Neutrophil (primary cell): Measurements from ENCODE around the gene CARM1.

Source experiments
- H3K27ac ChIP-seq: fragments of 200-600 bp; sonication (generic); 2 replicates; pipeline ENCODE4 v1.5.1; 2016; ENCODE audit warnings: mild to moderate bottlenecking, moderate library complexity
- H3K27me3 ChIP-seq: fragments of 200-600 bp; sonication (generic); 2 replicates; pipeline ENCODE4 v1.6.0; 2016; ENCODE audit warnings: mild to moderate bottlenecking
- H3K36me3 ChIP-seq: fragments of 200-600 bp; sonication (generic); 2 replicates; pipeline ENCODE4 v1.5.1; 2017
- H3K4me1 ChIP-seq, 2 experiments: fragments of 200-600 bp in 1 of 2; sonication (generic) in 1 of 2; 1 replicate in 1 of 2; 2 replicates in 1 of 2; pipeline versions ENCODE4 v1.5.1 to v1.6.1; 2013 to 2016; ENCODE audit warnings: low read depth in 1 of 2, low read length in 1 of 2, mild to moderate bottlenecking in 1 of 2, moderate library complexity in 1 of 2; ENCODE audit not compliant: control insufficient read depth in 1 of 2, insufficient read depth in 1 of 2
- H3K4me3 ChIP-seq, 2 experiments: fragments of 200-600 bp in 1 of 2; sonication (generic) in 1 of 2; 1 replicate in 1 of 2; 2 replicates in 1 of 2; pipeline ENCODE4 v1.5.1; 2013 to 2016; ENCODE audit warnings: low read depth in 1 of 2, low read length in 1 of 2, mild to moderate bottlenecking in 1 of 2, moderate library complexity in 1 of 2
- H3K9me3 ChIP-seq: fragments of 200-600 bp; sonication (generic); 2 replicates; pipeline ENCODE4 v1.5.1; 2016
- CTCF ChIP-seq: fragments of 200-600 bp; sonication (generic); IDR thresholded peaks from 2 replicates; pipeline ENCODE4 v1.5.1; 2016; ENCODE audit warnings: antibody characterized with exemption

The CARM1 gene

GRCh38 chr19:10858204-10858828 is 13.0 kb upstream of the CARM1 start:
- Histone ChIP-seq H3K4me1 (peaks cover 8 to 12% of the 10 kb centered on the region in 2 experiments), H3K36me3 (peaks cover 91% of the 10 kb centered on the region), H3K4me3 (no peak overlapping the region), H3K27me3 (no peaks in the 10 kb centered on the region), H3K27ac (peak overlapping the region; percentile 33), H3K9me3 (no peaks in the 10 kb centered on the region)
- TF ChIP-seq CTCF = peak; percentile 41

- peaks cover 13 to 18% of the 10 kb centered on the region in 2 experiments for H3K4me1 ChIP-seq
- no peaks in the 10 kb centered on the region for H3K9me3 ChIP-seq
- H3K27ac ChIP-seq = peak overlapping the region; percentile 73
- peak; percentile 54 for TF ChIP-seq CTCF
- peaks cover 84% of the 10 kb centered on the region for H3K36me3 ChIP-seq
- H3K27me3 ChIP-seq = no peaks in the 10 kb centered on the region
- H3K4me3 ChIP-seq = no peak overlapping the region
These were observed 10.2 kb upstream of the CARM1 start for GRCh38 chr19:10861103-10861651.

GRCh38 chr19:10862561-10863106 is 8.7 kb upstream of the CARM1 start:
- H3K36me3 ChIP-seq = peaks cover 80% of the 10 kb centered on the region
- H3K4me3 ChIP-seq = no peak overlapping the region
- H3K4me1 ChIP-seq = peaks cover 13 to 18% of the 10 kb centered on the region in 2 experiments
- H3K27ac ChIP-seq = peak overlapping the region; percentile 50
- TF ChIP-seq CTCF = no peak
- H3K9me3 ChIP-seq = no peaks in the 10 kb centered on the region
- no peaks in the 10 kb centered on the region for H3K27me3 ChIP-seq

GRCh38 chr19:10863107-10863717 is 8.1 kb upstream of the CARM1 start:
- H3K9me3 ChIP-seq = no peaks in the 10 kb centered on the region
- H3K27ac ChIP-seq = peak overlapping the region; percentile 50
- H3K4me3 ChIP-seq = no peak overlapping the region
- H3K27me3 ChIP-seq = no peaks in the 10 kb centered on the region
- H3K4me1 ChIP-seq = peaks cover 13 to 18% of the 10 kb centered on the region in 2 experiments
- TF ChIP-seq CTCF = no peak
- H3K36me3 ChIP-seq = peaks cover 80% of the 10 kb centered on the region

GRCh38 chr19:10864538-10864899 is 6.8 kb upstream of the CARM1 start:
- no peaks in the 10 kb centered on the region for H3K9me3 ChIP-seq
- H3K27me3 ChIP-seq = no peaks in the 10 kb centered on the region
- H3K27ac ChIP-seq = peak overlapping the region; percentile 50
- H3K36me3 ChIP-seq = peaks cover 82% of the 10 kb centered on the region
- peak; percentile 77 for TF ChIP-seq CTCF
- H3K4me1 ChIP-seq = peaks cover 13 to 18% of the 10 kb centered on the region in 2 experiments
- no peak overlapping the region for H3K4me3 ChIP-seq
